NCI-H1694 treated with DMSO at 0.1 percent for 48 hours (cell line): ENCODE data around the gene LLCFC1.
"Not testable (repeated sequence)": the region's sequence is repeated elsewhere in the genome, so short reads cannot be mapped to it uniquely, and the experiment has no call there.

ENCODE experiments used
- DNase-seq: peaks from one replicate; lab custom pipeline; 2025; lab: John Stamatoyannopoulos, UW

LLCFC1 gene

DNA sequence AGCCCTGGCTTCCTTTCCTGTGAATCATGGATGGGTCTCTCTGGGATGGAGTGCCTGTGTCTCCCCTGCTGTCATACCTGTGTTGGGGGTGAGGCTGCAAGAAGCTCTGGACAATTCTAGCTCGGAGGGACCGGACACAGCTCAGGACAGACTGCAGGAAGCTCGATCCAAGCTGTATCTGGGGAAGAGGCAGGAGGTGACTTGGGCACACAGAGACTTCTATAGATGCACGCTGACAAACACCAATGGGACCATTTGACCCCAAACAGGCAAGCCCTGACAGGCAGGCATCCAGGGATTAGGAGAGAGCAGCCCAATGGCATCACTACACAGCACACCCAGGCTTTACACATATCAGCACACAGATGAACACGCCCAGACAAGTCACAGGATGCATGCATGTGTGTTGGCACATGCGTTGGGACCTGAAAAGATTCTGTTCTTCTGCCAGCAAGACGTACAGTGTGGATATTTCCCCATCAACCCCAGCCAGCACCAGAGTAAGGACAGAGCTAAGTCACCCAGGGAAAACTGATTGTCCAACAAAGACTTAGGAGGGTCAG, 4.5 kb downstream of the LLCFC1 start:
- no peak for DNase-seq

DNA sequence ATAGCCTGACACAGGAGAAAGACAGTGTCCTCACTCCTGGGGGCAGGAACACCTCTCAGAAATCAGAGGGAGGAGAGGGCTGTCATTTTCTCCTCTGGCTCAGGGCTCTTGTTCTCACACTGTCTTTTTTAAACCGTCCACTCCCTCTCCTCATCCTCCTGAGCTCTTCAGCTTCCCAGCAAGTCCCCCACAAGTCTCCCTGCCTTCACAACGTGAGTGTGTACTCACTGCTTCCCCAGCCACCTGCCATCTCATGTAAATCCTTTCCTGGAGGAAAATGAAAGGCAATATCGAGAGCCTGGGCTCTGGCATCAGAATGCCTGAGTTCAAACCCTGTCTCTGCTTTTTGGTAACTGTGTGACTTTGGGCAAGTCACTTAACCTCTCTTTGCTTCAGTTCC, 5.7 kb downstream of the LLCFC1 start:
- DNase-seq: no peak

DNA sequence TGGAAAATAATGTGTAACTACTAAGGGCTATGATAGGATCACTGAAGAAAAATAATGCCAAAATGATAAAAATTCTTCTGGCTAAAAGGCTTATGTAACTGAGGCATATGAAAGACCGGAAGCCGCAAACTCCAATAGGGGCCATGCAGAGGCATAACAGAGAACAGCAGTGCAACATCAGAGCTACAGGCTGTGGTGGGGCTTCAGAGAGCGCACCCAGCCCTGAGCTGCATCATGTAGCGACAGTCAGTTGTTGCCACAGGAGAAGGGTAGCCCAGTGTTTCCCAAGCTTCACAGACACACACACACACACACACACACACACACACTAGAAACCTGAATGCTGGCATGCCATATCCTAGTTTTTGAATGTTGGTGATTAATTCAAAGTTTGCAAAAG, 9.3 kb downstream of the LLCFC1 start:
- DNase-seq: no peak

DNA sequence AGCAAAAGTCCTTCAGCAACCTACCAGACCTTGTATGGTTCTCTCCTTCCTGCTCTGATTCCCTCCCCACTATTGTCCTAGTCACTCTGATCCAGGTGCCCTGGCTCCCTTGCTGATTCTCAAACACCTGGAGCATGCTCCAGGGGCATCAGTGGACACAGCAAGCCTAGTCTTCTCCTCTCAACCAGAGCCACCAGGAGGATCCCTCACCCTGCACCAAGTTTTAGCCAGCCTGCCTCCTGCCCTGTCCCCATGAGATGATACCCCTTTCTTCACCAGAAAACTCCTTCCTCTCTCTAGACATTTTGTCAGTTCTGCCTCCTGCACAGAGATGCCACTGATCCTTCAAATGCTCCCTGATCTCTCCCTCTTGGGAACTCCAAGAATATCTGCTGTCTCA, 11.0 kb downstream of the LLCFC1 start:
- DNase-seq: no peak

DNA sequence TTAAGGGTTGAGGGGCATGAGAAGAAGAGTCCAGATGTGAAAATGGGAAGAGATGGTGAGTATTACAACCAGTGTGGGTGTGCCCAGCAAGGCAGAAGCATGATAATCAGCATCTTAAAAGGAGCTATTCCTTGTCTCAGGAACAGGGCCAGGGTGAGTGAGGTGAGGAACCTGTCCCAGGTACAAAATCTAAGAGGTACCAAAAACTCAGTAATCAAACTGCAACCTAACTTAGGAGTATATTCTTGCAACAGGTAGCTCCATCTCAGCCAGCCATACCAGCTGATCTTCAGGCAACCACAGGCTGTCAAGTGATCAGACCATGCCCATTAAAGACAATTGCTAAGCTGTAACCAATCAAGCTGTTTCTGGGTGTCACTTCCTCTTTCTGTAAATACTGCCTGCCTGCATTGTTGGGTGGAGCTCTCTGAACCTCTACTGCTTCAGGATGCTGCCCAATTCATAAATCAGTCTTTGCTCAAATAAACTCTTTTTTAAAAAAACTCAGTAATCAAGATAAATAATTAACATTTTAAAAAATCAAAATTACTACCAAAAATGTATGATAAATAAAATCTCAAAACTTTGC, 15.5 kb downstream of the LLCFC1 start:
- no peak for DNase-seq

DNA sequence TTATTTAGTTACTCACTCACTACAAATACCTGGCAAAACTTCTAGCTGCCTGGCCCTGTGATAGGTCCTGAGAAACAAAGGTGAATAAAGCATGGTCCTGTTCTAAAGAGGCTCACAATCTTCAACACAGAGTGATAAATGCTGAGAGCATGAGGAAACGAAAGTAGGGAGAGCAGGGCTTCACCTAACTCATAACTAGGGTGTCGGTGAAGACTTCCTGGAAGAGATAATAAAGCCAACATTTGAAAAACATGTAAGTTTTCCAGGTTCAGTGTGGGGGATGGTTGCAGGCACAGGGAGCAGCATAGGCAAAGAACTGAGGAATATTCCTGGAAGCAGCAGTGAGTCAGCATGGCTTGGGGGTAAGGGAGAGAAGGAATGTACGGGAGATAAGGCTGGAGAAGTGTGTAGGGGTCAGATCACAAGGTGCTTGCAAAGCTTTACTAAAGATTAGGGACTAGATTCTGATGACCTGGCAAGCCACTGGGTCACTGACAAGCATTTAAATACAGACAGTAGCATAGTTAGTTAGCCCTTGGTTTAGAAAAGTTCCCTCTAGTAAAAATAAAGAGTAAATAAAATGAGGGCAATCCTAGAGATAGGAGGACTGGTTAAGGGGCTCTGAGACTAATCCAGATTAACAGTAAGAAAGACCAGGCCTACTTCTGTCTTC, 17.8 kb downstream of the LLCFC1 start:
- no peak for DNase-seq

DNA sequence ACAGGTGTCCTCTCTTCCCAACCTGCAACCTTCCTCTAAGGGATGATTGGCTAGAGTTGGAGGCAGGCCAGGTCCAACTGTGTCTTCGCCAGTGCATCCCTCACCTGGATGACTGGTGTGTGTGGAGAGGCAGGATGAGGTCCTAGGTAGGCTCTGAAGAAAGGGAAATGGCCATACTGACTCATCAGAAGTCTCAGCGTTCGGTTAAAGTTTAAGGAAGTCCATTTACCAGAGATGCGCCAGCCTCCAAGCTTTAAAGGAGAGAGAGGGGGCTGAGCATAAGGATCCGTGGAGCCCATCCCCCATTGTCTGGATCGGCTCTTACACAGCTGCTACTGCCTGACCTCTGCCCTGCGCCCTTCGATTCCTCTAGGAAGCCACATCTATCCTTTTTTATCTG, 18.4 kb downstream of the LLCFC1 start:
- no peak for DNase-seq

DNA sequence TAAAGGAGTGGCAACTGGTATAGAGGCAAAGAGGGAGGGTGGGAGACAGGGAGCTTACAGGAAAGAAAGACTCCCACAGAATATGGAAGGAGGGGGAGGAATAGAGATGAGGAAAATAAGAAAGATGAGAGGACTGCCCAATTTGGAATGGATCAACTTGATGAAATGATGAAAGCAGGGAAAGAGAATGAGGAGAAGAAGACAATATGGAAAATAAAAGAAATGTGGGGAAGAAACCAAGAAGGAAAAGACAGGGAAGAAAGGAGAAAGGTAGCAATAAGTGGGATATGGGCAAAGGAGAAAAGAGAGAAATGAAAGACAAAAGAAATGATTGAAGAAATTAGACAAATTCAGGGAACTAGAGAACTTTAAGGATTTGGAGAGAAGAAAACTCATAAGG, 19.9 kb downstream of the LLCFC1 start:
- DNase-seq: no peak

DNA sequence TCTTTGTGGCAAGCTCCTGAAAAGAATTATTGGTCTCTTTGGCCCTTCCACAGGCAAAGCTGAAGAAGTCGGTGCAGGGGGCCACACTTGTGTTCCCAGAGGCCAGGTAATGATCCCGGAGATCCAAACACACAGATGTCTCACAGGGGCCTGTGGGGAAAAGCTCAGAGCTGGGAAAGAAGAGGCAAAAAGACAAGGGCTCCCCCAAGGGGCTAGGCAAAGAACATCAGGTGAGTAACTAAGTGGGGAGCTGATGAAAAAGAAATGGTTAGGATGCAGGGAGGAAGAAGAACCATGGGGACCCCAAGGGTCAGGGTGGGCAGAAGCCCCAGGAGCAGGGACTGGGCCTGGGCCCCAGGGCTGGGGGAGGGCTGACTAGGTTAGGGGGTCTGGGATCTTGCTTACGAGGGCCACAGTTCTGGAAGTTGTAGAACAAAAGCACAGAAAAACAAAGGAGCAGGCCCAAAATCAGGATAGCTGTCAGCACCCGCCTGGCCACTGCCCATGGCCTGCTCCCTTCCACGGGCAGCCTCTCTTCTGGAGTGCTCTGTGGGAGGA, 21.8 kb downstream of the LLCFC1 start:
- DNase-seq: no peak

DNA sequence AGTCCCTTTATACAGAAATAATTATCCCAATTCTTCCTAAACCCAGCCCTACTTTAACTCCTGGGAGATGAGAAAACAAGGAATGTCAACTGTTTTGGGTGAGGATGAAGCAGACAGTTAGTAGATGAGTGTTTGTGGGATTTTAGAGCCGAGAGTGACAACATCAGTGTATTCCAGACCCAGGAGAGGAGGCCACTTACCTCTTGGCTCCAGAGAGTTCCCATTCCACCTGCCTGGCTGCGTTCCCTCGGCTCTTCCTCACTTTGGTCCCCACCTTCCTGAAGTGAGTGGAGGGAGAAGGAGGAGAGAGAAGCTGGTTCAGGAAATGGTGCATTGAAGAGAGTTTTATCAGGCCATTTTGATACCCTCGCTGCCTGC, 22.3 kb downstream of the LLCFC1 start:
- DNase-seq: no peak

DNA sequence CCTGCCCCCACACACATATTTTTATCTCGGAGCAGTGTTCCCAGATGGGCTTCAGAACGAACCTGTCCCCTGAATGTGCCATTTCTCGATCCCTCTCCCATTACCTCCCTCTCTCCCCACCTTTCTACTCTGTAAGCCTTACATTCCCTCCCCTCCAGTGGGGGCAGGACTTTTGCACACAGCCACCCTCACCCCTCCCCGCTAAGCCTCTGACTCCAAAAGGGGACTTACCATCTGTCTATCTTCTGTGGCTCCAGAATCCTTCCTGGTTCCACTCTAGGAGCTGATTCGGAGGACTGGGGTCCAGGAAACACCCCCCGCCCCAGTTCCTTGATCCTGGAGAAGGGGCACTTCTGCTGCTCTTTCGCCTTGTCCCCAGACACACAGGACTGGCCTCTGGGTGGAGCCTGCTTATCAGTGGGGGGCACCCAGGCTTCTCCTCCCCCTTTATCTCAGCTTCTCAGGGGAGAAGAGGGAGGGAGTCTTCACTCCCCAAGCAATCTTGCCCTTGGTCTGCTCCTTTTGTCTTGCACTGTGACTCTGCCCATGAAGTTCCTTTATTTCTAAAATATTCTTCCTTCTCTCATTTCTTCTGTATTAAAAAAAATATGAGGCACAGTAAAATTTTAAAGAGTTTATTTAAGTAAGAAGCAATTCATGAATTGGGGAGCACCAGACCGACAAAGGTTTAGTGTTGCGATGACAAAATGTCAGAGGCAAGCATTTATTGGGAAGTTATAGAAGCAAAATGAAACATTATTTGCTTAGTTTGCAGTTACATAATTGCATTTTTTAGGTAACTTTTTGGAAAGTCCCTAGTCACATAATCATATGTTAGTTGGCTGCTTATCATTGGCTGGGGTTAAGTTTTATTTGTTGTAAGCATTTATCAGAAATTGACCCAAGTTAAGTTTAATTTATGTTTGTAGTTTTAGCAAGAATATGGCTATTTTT, 23.0 kb downstream of the LLCFC1 start, which contains the start of gene KEL:
Gene KEL, minus strand, starts transcription at position 391 of the 954 bp plus-strand sequence. Its CDS starts 157 bp downstream, at position 234.
- no peak for DNase-seq

DNA sequence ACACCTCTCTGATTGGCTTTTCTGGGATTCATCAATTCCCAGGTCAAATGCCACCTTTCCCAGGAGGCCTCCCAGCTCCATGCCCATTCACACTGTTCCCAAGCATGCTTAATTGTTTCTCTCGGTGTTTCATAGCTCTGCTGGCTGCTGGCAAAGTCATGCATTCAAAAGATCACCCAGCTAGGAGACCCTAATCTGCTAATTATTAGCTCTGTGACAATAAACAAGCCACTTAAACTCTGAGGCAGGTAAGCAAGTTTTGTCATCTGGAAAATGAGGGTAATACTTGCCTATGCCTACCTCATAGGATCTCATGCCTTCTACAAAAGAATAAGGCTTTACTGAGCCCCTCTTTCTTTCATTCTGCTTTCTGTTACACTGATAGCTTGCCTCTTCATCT, 23.7 kb downstream of the LLCFC1 start:
- no peak for DNase-seq

DNA sequence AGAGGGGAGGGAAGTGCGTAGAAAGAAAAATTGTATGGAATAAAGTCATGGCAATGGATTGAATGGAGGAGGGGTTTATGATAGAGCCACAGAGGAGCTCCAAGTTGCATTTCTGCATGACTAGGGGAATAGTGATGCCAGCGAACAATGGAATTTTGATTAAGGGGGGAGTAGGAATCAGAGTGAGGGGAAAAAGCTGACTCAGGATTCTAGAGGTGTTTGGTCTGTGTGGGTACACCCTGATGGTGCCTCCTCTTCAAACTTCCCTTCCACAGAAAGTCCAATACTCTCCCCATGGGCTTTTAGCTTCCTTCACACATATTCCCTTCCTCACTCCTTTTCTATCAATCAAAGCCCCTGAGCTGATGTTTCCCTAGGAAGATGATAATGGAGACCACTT, 24.7 kb downstream of the LLCFC1 start:
- no peak for DNase-seq

DNA sequence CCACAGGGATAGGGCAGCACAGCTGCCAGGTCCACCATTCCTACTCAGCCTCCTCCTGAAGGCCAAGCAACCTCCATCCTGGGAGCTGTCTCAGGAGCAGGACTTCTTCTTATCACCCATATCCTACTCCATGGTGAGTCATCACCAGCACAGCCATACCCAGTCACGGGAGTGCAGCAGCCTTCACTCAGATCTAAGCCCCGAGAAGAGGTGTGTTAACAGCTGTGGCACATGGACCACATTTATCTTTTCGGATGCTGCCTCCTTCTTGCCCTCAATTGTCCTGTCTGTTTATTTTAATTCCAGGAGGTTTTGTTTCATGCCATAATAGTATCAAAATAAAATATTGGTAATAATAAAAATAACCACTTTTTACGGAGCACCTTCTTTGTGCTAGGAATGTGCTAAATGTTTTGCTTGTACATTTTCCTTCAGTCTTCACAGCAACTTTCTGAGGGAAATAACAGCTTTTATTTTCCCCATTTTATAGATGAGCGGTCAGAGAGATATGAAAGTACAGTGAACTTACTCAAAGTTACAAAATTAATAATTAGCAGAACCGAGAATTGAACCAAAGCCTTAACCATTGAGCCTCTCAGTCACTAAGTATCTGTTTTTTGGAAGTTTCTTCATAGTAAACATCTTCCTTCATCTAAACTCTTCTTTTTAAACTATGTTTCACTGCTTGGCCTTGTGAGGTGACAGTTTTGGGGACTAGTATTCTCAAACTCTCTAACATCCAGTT, 25.4 kb downstream of the LLCFC1 start:
- no peak for DNase-seq

DNA sequence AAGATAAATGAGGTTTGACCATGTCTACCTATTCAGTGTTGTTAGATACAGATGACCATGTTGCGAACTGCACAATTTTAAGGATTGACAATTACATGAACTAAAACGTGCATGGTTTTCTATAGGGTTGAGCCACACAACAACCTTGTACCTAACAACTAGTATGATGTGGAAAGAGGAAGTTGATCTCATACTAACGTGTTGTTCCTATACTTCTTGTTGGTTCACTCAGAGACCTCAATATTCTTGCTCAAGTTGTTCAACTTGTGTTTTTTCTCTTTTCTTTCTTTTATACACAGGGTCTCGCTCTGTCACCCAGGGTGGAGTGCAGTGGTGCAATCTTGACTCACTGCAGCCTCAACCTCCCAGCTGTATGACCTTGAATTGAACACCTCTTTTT, 28.9 kb downstream of the LLCFC1 start:
- no peak for DNase-seq

DNA sequence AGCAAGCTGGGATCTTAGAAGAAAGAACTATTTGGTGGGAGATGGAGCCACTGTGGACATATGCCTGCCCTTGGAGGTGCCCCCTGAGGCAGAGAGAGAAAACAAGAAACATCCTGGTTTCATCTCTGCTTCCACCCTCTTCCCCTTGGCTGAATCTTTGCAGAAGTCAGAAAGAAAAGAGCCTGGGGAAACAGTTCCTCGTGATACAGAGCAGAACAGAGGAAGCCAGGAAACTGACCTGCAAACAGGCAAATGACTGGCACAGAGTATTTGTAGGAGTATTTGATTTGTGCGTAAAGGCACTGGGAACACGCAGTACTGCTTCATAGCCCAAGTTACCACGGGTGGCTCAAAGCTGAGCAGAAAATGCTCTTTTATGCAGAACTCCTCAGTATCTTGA, 29.9 kb downstream of the LLCFC1 start:
- no peak for DNase-seq

DNA sequence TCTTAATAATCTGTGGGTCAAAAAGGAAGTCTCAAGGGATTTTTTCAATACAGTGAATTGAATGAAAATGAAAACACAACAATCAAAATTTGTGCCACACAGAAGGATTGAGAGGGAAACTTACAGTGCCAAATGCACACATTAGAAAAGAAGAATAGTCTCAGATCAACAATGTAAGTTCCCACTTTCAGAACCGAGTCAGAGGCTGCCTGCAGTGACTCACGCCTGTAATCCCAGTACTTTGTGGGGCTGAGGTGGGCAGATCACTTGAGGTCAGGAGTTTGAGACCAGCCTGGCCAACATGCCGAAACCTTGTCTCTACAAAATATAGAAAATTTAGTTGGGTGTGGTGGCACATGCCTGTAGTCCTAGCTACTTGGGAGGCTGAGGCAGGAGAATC, 35.3 kb downstream of the LLCFC1 start:
- no peak for DNase-seq

DNA sequence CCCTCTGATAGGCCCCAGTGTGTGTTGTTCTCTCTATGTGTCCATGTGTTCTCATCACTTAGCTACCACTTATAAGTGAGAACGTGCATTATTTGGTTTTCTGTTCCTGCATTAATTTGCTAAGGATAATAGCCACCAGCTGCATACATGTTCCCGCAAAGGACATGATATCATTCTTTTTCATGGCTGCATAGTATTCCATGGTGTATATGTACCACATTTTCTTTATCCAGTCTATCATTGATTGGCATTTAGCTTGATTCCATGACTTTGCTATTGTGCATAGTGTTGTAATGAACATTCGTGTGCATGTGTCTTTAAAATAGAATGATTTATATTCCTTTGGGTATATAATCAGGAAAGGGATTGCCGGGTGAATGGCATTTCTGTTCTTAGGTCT, 39.1 kb downstream of the LLCFC1 start:
- DNase-seq: not testable (repeated sequence)

DNA sequence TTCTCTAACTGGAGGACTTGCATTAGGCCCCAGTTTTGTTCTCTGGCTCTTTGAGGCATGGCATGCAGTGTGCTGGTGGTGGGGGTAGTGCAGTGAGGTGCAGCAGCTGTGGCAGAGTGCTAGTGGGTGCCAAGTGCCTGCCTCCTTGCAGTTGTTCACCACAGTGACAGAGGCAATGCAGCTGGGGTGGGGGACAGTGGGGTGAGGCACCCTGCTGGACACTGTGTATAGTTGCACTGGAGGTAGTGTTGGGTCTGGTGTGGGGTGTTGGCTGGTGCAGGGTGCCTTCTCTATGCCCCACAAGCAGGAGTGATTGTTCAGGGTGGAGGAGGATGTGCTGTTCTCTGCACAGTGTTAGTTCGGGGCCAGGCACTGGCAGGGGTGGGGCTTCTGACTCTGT, 44.5 kb downstream of the LLCFC1 start:
- no peak for DNase-seq

DNA sequence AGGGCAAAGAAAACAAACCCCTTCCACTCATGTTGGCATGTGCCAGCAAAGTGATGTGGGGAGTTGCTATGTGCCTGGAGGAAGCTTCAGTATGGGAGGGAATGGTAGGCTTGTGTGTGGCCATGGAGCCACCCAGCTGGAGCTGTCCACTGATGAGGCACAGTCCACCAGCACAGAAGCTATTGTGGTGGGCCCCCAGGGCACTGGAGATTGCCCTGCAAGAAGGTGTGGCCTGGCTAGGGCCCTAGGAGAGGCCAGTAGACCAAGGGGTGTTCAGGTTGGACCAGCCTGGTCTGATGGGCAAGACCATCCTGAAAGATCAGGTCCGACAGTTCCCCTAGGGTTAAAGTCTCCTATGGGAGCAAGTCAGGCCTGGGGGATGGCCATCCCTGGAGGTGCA, 45.0 kb downstream of the LLCFC1 start:
- DNase-seq: no peak
